Stimulated activated memory B cell treated with anti-CD40 and anti-IgM and Interleukin-4, amounts not matched to agents 10 μg/mL and 1 μg/mL and 100 μg/mL, for 72 hours (primary cell): ENCODE data around the gene GRAMD1B.
A peak's percentile ranks its signal among the peaks of the same experiment; 100 is the strongest.

Source experiments
- ATAC-seq: fragments of 150-1000 bp; cut with Tn5 transposase; 2 replicates; pipeline ENCODE4 v1.10.0; 2021
- H3K27ac Mint-ChIP-seq: one replicate; pipeline ENCODE4 v1.8.0; 2022; ENCODE audit warnings: mild to moderate bottlenecking, mixed read lengths
- H3K27me3 Mint-ChIP-seq: one replicate; pipeline ENCODE4 v1.8.0; 2022; ENCODE audit warnings: mixed read lengths
- H3K36me3 Mint-ChIP-seq: one replicate; pipeline ENCODE4 v1.8.0; 2022; ENCODE audit warnings: mixed read lengths
- H3K4me1 Mint-ChIP-seq: one replicate; pipeline ENCODE4 v1.8.0; 2022; ENCODE audit warnings: mixed read lengths
- H3K4me3 Mint-ChIP-seq: one replicate; pipeline ENCODE4 v1.8.0; 2022; ENCODE audit warnings: mild to moderate bottlenecking, moderate library complexity, mixed read lengths
- H3K9me3 Mint-ChIP-seq: one replicate; pipeline ENCODE4 v1.8.0; 2022; ENCODE audit warnings: mixed read lengths

The GRAMD1B gene

GRCh38 chr11:123429913-123430720, at the start of gene GRAMD1B:
Gene GRAMD1B (plus strand): TSS chr11:123430269. CDS start chr11:123430793, 524 bp downstream.
- no peaks in the 10 kb centered on the region for H3K9me3 Mint-ChIP-seq
- no peak within 1 kb of the TSS for H3K27ac Mint-ChIP-seq
- no peaks in the 10 kb centered on the region for H3K36me3 Mint-ChIP-seq
- H3K4me1 Mint-ChIP-seq: peaks cover 7% of the 10 kb centered on the region
- peak within 1 kb of the TSS; percentile 73 for H3K4me3 Mint-ChIP-seq
- peaks cover 45% of the 10 kb centered on the region for H3K27me3 Mint-ChIP-seq
- no peak for ATAC-seq

- Mint-ChIP-seq H3K27ac (no peak overlapping the region), H3K4me3 (no peak overlapping the region), H3K9me3 (no peaks in the 10 kb centered on the region), H3K4me1 (peaks cover 7% of the 10 kb centered on the region), H3K27me3 (no peaks in the 10 kb centered on the region), H3K36me3 (no peaks in the 10 kb centered on the region)
- ATAC-seq: no peak
Observed at GRCh38 chr11:123381149-123381548, 48.9 kb upstream of the GRAMD1B start.

GRCh38 chr11:123381817-123382554, 48.1 kb upstream of the GRAMD1B start:
- H3K36me3 Mint-ChIP-seq: no peaks in the 10 kb centered on the region
- H3K4me3 Mint-ChIP-seq: no peak overlapping the region
- peak; percentile 57 for ATAC-seq
- H3K27ac Mint-ChIP-seq: no peak overlapping the region
- no peaks in the 10 kb centered on the region for H3K9me3 Mint-ChIP-seq
- H3K4me1 Mint-ChIP-seq: peaks cover 7% of the 10 kb centered on the region
- no peaks in the 10 kb centered on the region for H3K27me3 Mint-ChIP-seq

GRCh38 chr11:123382555-123383074, 47.5 kb upstream of the GRAMD1B start:
- no peak for ATAC-seq
- Mint-ChIP-seq H3K36me3 (no peaks in the 10 kb centered on the region), H3K4me3 (no peak overlapping the region), H3K9me3 (no peaks in the 10 kb centered on the region), H3K27me3 (no peaks in the 10 kb centered on the region), H3K27ac (no peak overlapping the region), H3K4me1 (peaks cover 7% of the 10 kb centered on the region)

- H3K4me3 Mint-ChIP-seq: no peak overlapping the region
- peaks cover 7% of the 10 kb centered on the region for H3K4me1 Mint-ChIP-seq
- H3K36me3 Mint-ChIP-seq: no peaks in the 10 kb centered on the region
- H3K9me3 Mint-ChIP-seq: no peaks in the 10 kb centered on the region
- no peak overlapping the region for H3K27ac Mint-ChIP-seq
- ATAC-seq: no peak
- no peaks in the 10 kb centered on the region for H3K27me3 Mint-ChIP-seq
Observed at GRCh38 chr11:123384116-123384515, 46.0 kb upstream of the GRAMD1B start.

- H3K4me1 Mint-ChIP-seq: peaks cover 7% of the 10 kb centered on the region
- no peaks in the 10 kb centered on the region for H3K9me3 Mint-ChIP-seq
- ATAC-seq: no peak
- no peak overlapping the region for H3K4me3 Mint-ChIP-seq
- no peaks in the 10 kb centered on the region for H3K27me3 Mint-ChIP-seq
- H3K27ac Mint-ChIP-seq: no peak overlapping the region
- no peaks in the 10 kb centered on the region for H3K36me3 Mint-ChIP-seq
Observed at GRCh38 chr11:123386796-123387510, 43.1 kb upstream of the GRAMD1B start.

GRCh38 chr11:123388640-123389039, 41.4 kb upstream of the GRAMD1B start:
- Mint-ChIP-seq H3K27me3 (no peaks in the 10 kb centered on the region), H3K36me3 (no peaks in the 10 kb centered on the region), H3K27ac (no peak overlapping the region), H3K9me3 (no peaks in the 10 kb centered on the region), H3K4me3 (no peak overlapping the region), H3K4me1 (no peaks in the 10 kb centered on the region)
- no peak for ATAC-seq

GRCh38 chr11:123390146-123390545, 39.9 kb upstream of the GRAMD1B start:
- Mint-ChIP-seq H3K9me3 (no peaks in the 10 kb centered on the region), H3K27ac (no peak overlapping the region), H3K36me3 (no peaks in the 10 kb centered on the region), H3K27me3 (no peaks in the 10 kb centered on the region), H3K4me3 (no peak overlapping the region), H3K4me1 (no peaks in the 10 kb centered on the region)
- no peak for ATAC-seq

GRCh38 chr11:123391646-123392348, 38.3 kb upstream of the GRAMD1B start:
- Mint-ChIP-seq H3K27ac (no peak overlapping the region), H3K27me3 (no peaks in the 10 kb centered on the region), H3K4me1 (no peaks in the 10 kb centered on the region), H3K36me3 (no peaks in the 10 kb centered on the region), H3K4me3 (no peak overlapping the region), H3K9me3 (no peaks in the 10 kb centered on the region)
- no peak for ATAC-seq

- H3K27me3 Mint-ChIP-seq: no peaks in the 10 kb centered on the region
- no peaks in the 10 kb centered on the region for H3K9me3 Mint-ChIP-seq
- H3K4me1 Mint-ChIP-seq: no peaks in the 10 kb centered on the region
- ATAC-seq: no peak
- no peaks in the 10 kb centered on the region for H3K36me3 Mint-ChIP-seq
- H3K27ac Mint-ChIP-seq: no peak overlapping the region
- no peak overlapping the region for H3K4me3 Mint-ChIP-seq
Observed at GRCh38 chr11:123392431-123392830, 37.6 kb upstream of the GRAMD1B start.

- ATAC-seq: no peak
- Mint-ChIP-seq H3K4me1 (no peaks in the 10 kb centered on the region), H3K27me3 (no peaks in the 10 kb centered on the region), H3K27ac (no peak overlapping the region), H3K9me3 (no peaks in the 10 kb centered on the region), H3K36me3 (no peaks in the 10 kb centered on the region), H3K4me3 (no peak overlapping the region)
Observed at GRCh38 chr11:123392844-123393243, 37.2 kb upstream of the GRAMD1B start.

- no peaks in the 10 kb centered on the region for H3K27me3 Mint-ChIP-seq
- H3K9me3 Mint-ChIP-seq: no peaks in the 10 kb centered on the region
- no peak overlapping the region for H3K4me3 Mint-ChIP-seq
- no peak for ATAC-seq
- H3K36me3 Mint-ChIP-seq: no peaks in the 10 kb centered on the region
- no peak overlapping the region for H3K27ac Mint-ChIP-seq
- no peaks in the 10 kb centered on the region for H3K4me1 Mint-ChIP-seq
Observed at GRCh38 chr11:123393312-123393927, 36.6 kb upstream of the GRAMD1B start.

- H3K27me3 Mint-ChIP-seq: peaks cover 23% of the 10 kb centered on the region
- no peak for ATAC-seq
- no peak overlapping the region for H3K4me3 Mint-ChIP-seq
- peaks cover 5% of the 10 kb centered on the region for H3K4me1 Mint-ChIP-seq
- H3K9me3 Mint-ChIP-seq: no peaks in the 10 kb centered on the region
- H3K36me3 Mint-ChIP-seq: no peaks in the 10 kb centered on the region
- H3K27ac Mint-ChIP-seq: no peak overlapping the region
Observed at GRCh38 chr11:123404676-123405075, 25.4 kb upstream of the GRAMD1B start.

GRCh38 chr11:123405123-123405592, 24.9 kb upstream of the GRAMD1B start:
- no peak overlapping the region for H3K4me3 Mint-ChIP-seq

More at GRCh38 chr11:123405123-123405592, 24.9 kb upstream of the GRAMD1B start:
- Mint-ChIP-seq H3K27me3 (peaks cover 27% of the 10 kb centered on the region), H3K4me1 (peaks cover 9% of the 10 kb centered on the region), H3K9me3 (no peaks in the 10 kb centered on the region), H3K27ac (no peak overlapping the region), H3K36me3 (no peaks in the 10 kb centered on the region)
- peak; percentile 14 for ATAC-seq
